Liver (tissue), 9 donors: ENCODE measurements around the gene UTP4. TPM values are rescaled to one million over a fixed set of nuclear protein-coding genes. Genes with fewer than 3 reads are reported as not detected.

Experiments
- DNase-seq: peaks from one replicate; pipeline ENCODE4 v3.0.0-alpha.2; 2017; ENCODE audit warnings: low spot score
- H3K27ac ChIP-seq, 2 donors: one replicate each; pipeline ENCODE4 v1.7.0; 2013; ENCODE audit warnings: inconsistent platforms in 2 of 2, low read length in 2 of 2, control low read depth in 1 of 2, low read depth in 1 of 2, mild to moderate bottlenecking in 1 of 2
- H3K27me3 ChIP-seq, 4 donors: one replicate each; pipeline versions ENCODE4 v1.6.1 to v1.7.0; 2013; ENCODE audit warnings: low read length in 3 of 4, inconsistent platforms in 1 of 4, mild to moderate bottlenecking in 1 of 4, moderate library complexity in 1 of 4; ENCODE audit not compliant: control insufficient read depth in 4 of 4, insufficient read depth in 4 of 4
- H3K36me3 ChIP-seq, 4 donors: one replicate each; pipeline versions ENCODE4 v1.6.1 to v1.7.0; 2013; ENCODE audit warnings: low read length in 3 of 4, mild to moderate bottlenecking in 3 of 4, low read depth in 1 of 4, moderate library complexity in 1 of 4; ENCODE audit not compliant: control insufficient read depth in 4 of 4, insufficient read depth in 3 of 4
- H3K4me1 ChIP-seq, 4 donors: one replicate each; pipeline versions ENCODE4 v1.6.1 to v1.7.0; 2013; ENCODE audit warnings: low read length in 3 of 4, mild to moderate bottlenecking in 3 of 4, moderate library complexity in 1 of 4; ENCODE audit not compliant: control insufficient read depth in 4 of 4, insufficient read depth in 4 of 4
- H3K4me3 ChIP-seq, 3 donors: one replicate each; pipeline versions ENCODE4 v1.6.1 to v1.7.0; 2013; ENCODE audit warnings: low read length in 3 of 3, control low read depth in 1 of 3, low read depth in 1 of 3, mild to moderate bottlenecking in 1 of 3
- H3K9ac ChIP-seq, 2 donors: one replicate each; pipeline ENCODE4 v1.7.0; 2013; ENCODE audit warnings: low read length in 2 of 2, mild to moderate bottlenecking in 2 of 2, moderate library complexity in 2 of 2, control low read depth in 1 of 2, low read depth in 1 of 2
- H3K9me3 ChIP-seq, 4 donors: one replicate each; pipeline versions ENCODE4 v1.6.1 to v1.7.0; 2013; ENCODE audit warnings: low read length in 3 of 4; ENCODE audit not compliant: control insufficient read depth in 4 of 4
- EGR1 ChIP-seq, 2 donors: IDR thresholded peaks; 2 replicates each; pipeline ENCODE4 v1.6.1; 2016 to 2018; ENCODE audit warnings: antibody characterized with exemption in 2 of 2, low read depth in 2 of 2
- FOXA2 ChIP-seq: IDR thresholded peaks from 2 replicates; pipeline ENCODE4 v1.6.1; 2016; ENCODE audit warnings: antibody characterized with exemption
- GABPA ChIP-seq, 2 donors: IDR thresholded peaks in 1 of 2; conservative IDR thresholded peaks in 1 of 2; 2 replicates each; pipeline ENCODE4 v1.6.1; 2016; ENCODE audit warnings: antibody characterized with exemption in 2 of 2, mild to moderate bottlenecking in 1 of 2, moderate library complexity in 1 of 2
- HNF4A ChIP-seq, 2 donors: conservative IDR thresholded peaks; 2 replicates each; pipeline ENCODE4 v1.6.1; 2016; ENCODE audit warnings: antibody characterized with exemption in 2 of 2, mild to moderate bottlenecking in 2 of 2
- HNF4G ChIP-seq: IDR thresholded peaks from 2 replicates; pipeline ENCODE4 v1.6.1; 2016; ENCODE audit warnings: antibody characterized with exemption
- JUND ChIP-seq, 2 donors: IDR thresholded peaks; 2 replicates each; pipeline ENCODE4 v1.6.1; 2016; ENCODE audit warnings: antibody characterized with exemption in 2 of 2
- RAD21 ChIP-seq, 2 donors: IDR thresholded peaks; 2 replicates each; pipeline ENCODE4 v1.6.1; 2016; ENCODE audit warnings: antibody characterized with exemption in 2 of 2, mild to moderate bottlenecking in 2 of 2
- RXRA ChIP-seq, 2 donors: IDR thresholded peaks; 2 replicates each; pipeline ENCODE4 v1.6.1; 2017 to 2018; ENCODE audit warnings: antibody characterized with exemption in 2 of 2, mild to moderate bottlenecking in 1 of 2
- SP1 ChIP-seq: IDR thresholded peaks from 2 replicates; pipeline ENCODE4 v1.6.1; 2018; ENCODE audit warnings: antibody characterized with exemption, mild to moderate bottlenecking
- YY1 ChIP-seq: IDR thresholded peaks from 2 replicates; pipeline ENCODE4 v1.6.1; 2016; ENCODE audit warnings: antibody characterized with exemption, mild to moderate bottlenecking
- WGBS: extraction: QIAGEN DNeasy Blood & Tissue Kit; methylation state at CpG from one replicate; pipeline ENCODE4 v1.1.7; 2013; 5-methylcytosine and 5-hydroxymethylcytosine counted together
- polyA plus RNA-seq, 2 donors: library from polyadenylated mRNA; stranded (reverse) in 1 of 2; unstranded in 1 of 2; fragments of 200-250 nt in 1 of 2; fragments of >200 nt in 1 of 2; fragmentation: Nextera tagmentation in 1 of 2; extraction: Ambion mirVana in 1 of 2; gene quantifications; one replicate each; pipeline versions ENCODE4 v1.2.1 to v1.2.3, GENCODE V29; 2013 to 2015
- total RNA-seq, 2 donors: library from RNA; depleted of rRNA; stranded (reverse); fragments of >200 nt; gene quantifications; one replicate each; pipeline ENCODE4 v1.2.3, GENCODE V29; 2014
- TF ChIP-seq, protein P1 (sequence below): IDR thresholded peaks from 2 replicates; pipeline ENCODE4 v1.6.1; 2016; ENCODE audit warnings: antibody characterized with exemption
- TF ChIP-seq, protein P2 (sequence below): IDR thresholded peaks from 2 replicates; pipeline ENCODE4 v1.6.1; 2016; ENCODE audit warnings: antibody characterized with exemption, mild to moderate bottlenecking
- TF ChIP-seq, protein P3 (sequence below): IDR thresholded peaks from 2 replicates; pipeline ENCODE4 v1.6.1; 2016; ENCODE audit warnings: antibody characterized with exemption
- TF ChIP-seq, protein P4 (sequence below): fragments of 150-350 bp; IDR thresholded peaks from 2 replicates; pipeline ENCODE4 v1.5.1; 2017; ENCODE audit warnings: improper control_type of control experiment, low read depth, low read length; ENCODE audit not compliant: missing input control
- donor health status: healthy.
- donor health status: healthy.
- donor health status: healthy.
- donor health status: healthy.
- donor health status: healthy.

The UTP4 gene
- total and polyA plus RNA-seq, 4 donors, result 11.3 to 13.8 (median 12.4) TPM

DNA sequence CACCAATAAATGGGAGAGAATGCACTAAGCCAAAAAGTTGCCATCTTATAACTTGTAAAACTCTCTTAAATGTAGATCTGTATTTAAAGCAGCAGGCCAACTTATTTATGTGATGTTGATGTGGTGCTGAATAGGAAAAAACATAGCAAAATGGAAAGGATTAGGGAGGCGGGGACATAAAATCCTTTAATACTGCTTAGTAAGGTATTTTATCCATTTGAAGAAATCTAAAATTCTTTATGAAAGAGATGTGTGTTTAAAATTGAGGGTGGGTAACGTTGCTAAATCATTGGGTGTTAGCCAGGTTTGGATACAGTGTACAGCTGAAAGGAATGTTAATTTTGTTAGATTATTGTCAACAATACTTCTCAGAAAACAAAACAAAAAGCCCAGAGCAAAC, 68.8 kb downstream of the UTP4 start:
- Histone ChIP-seq H3K27ac (no peak overlapping the region), H3K4me3 (no peak overlapping the region), H3K27me3 (no peaks in the 10 kb centered on the region), H3K9me3 (no peaks in the 10 kb centered on the region), H3K4me1 (no peaks in the 10 kb centered on the region), H3K9ac (no peak overlapping the region), H3K36me3 (no peaks in the 10 kb centered on the region)
- DNase-seq, result no peak
- 78% methylated on average over 2 of the region's 2 CpGs for WGBS
- TF ChIP-seq HNF4A (conservative IDR thresholded peaks at IDR 0.05) (no peak), RAD21 (IDR thresholded peaks at IDR 0.05) (no peak), HNF4G (no peak)

DNA sequence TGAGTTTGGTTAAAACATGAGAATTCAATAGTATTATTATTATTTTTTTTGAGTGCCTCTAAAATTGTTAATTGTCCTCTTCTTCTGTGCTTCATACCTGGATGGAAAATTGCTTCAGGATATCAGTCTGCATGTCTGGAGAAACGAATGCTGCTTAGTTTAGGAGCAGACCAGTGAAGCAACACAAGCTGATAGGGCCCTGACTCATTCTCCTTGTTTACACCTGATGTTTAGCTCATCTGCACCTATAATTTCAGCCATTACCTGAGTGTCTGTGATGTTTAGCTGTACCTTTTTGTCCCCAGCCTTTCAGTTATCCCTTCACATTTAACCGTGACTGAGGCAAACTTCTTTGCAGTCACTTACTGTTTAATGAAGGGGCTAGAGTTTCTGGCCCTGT, 69.3 kb downstream of the UTP4 start:
- Histone ChIP-seq H3K9ac (no peak overlapping the region), H3K4me3 (no peak overlapping the region), H3K9me3 (no peaks in the 10 kb centered on the region), H3K27ac (no peak overlapping the region), H3K27me3 (no peaks in the 10 kb centered on the region), H3K4me1 (no peaks in the 10 kb centered on the region), H3K36me3 (no peaks in the 10 kb centered on the region)
- TF ChIP-seq EGR1 (IDR thresholded peaks at IDR 0.05; ENCODE audit: low read depth in 2 of 2) (no peak), HNF4A (conservative IDR thresholded peaks at IDR 0.05) (no peak), SP1 (no peak), JUND (IDR thresholded peaks at IDR 0.05) (no peak), HNF4G (no peak), FOXA2 (no peak), YY1 (no peak)
- TF ChIP-seq, protein P1, sequence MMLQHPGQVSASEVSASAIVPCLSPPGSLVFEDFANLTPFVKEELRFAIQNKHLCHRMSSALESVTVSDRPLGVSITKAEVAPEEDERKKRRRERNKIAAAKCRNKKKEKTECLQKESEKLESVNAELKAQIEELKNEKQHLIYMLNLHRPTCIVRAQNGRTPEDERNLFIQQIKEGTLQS, result no peak
- TF ChIP-seq, protein P2, sequence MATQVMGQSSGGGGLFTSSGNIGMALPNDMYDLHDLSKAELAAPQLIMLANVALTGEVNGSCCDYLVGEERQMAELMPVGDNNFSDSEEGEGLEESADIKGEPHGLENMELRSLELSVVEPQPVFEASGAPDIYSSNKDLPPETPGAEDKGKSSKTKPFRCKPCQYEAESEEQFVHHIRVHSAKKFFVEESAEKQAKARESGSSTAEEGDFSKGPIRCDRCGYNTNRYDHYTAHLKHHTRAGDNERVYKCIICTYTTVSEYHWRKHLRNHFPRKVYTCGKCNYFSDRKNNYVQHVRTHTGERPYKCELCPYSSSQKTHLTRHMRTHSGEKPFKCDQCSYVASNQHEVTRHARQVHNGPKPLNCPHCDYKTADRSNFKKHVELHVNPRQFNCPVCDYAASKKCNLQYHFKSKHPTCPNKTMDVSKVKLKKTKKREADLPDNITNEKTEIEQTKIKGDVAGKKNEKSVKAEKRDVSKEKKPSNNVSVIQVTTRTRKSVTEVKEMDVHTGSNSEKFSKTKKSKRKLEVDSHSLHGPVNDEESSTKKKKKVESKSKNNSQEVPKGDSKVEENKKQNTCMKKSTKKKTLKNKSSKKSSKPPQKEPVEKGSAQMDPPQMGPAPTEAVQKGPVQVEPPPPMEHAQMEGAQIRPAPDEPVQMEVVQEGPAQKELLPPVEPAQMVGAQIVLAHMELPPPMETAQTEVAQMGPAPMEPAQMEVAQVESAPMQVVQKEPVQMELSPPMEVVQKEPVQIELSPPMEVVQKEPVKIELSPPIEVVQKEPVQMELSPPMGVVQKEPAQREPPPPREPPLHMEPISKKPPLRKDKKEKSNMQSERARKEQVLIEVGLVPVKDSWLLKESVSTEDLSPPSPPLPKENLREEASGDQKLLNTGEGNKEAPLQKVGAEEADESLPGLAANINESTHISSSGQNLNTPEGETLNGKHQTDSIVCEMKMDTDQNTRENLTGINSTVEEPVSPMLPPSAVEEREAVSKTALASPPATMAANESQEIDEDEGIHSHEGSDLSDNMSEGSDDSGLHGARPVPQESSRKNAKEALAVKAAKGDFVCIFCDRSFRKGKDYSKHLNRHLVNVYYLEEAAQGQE, result no peak
- TF ChIP-seq, protein P3, sequence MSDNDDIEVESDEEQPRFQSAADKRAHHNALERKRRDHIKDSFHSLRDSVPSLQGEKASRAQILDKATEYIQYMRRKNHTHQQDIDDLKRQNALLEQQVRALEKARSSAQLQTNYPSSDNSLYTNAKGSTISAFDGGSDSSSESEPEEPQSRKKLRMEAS, result no peak
- TF ChIP-seq, protein P4, sequence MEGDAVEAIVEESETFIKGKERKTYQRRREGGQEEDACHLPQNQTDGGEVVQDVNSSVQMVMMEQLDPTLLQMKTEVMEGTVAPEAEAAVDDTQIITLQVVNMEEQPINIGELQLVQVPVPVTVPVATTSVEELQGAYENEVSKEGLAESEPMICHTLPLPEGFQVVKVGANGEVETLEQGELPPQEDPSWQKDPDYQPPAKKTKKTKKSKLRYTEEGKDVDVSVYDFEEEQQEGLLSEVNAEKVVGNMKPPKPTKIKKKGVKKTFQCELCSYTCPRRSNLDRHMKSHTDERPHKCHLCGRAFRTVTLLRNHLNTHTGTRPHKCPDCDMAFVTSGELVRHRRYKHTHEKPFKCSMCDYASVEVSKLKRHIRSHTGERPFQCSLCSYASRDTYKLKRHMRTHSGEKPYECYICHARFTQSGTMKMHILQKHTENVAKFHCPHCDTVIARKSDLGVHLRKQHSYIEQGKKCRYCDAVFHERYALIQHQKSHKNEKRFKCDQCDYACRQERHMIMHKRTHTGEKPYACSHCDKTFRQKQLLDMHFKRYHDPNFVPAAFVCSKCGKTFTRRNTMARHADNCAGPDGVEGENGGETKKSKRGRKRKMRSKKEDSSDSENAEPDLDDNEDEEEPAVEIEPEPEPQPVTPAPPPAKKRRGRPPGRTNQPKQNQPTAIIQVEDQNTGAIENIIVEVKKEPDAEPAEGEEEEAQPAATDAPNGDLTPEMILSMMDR, result no peak
- no peak for DNase-seq
- 80% methylated on average over 2 of the region's 2 CpGs for WGBS

DNA sequence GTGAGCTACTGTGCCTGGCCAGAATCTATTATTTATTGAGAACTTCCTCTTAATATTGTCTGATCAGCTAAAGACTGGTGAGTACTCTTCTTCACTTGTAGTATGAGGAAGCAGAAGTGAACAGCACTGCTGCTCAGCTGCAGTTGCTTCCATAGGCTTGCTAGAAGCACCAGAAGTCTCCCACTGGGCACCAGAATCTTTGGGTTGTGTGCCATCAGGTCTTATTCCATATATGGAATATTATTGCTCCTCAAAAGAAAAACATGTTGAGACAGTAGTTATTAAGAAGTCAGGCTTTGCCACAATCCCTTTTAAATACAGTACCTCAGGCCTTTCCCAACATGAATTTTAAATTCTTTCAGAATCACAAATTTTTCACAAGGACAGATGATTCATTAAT, 71.7 kb downstream of the UTP4 start:
- no peak for DNase-seq
- Histone ChIP-seq H3K4me1 (no peaks in the 10 kb centered on the region), H3K27ac (no peak overlapping the region), H3K27me3 (no peaks in the 10 kb centered on the region), H3K9ac (no peak overlapping the region), H3K36me3 (no peaks in the 10 kb centered on the region), H3K9me3 (no peaks in the 10 kb centered on the region), H3K4me3 (no peak overlapping the region)
- TF ChIP-seq HNF4G (no peak), RXRA (IDR thresholded peaks at IDR 0.05) (no peak), EGR1 (IDR thresholded peaks at IDR 0.05; ENCODE audit: low read depth in 2 of 2) (no peak), HNF4A (conservative IDR thresholded peaks at IDR 0.05) (no peak), FOXA2 (no peak), GABPA (IDR thresholded peaks at IDR 0.05 in 1 of 2, conservative IDR thresholded peaks at IDR 0.05 in 1 of 2) (no peak)
- TF ChIP-seq, protein P2, result no peak
